Left lung (tissue), 10 donors: Measurements from ENCODE around the gene ZNF732. TPM values are rescaled to one million over a fixed set of nuclear protein-coding genes. Genes with fewer than 3 reads are reported as not detected.

Experiments
- ATAC-seq: fragments of 200-7000 bp; cut with Tn5 transposase; one replicate; pipeline ENCODE4 v1.9.1; 2020; ENCODE audit warnings: moderate library complexity
- DNase-seq, 4 donors: peaks; one replicate each; pipeline ENCODE4 v3.0.0-alpha.2; 2013 to 2020
- H3K27ac ChIP-seq, 2 donors: fragments of 200-600 bp; sonication (generic) in 1 of 2; one replicate each; pipeline versions ENCODE4 v1.5.0 to v1.8.0; 2020 to 2021
- H3K27me3 ChIP-seq, 2 donors: fragments of 200-600 bp; sonication (generic) in 1 of 2; one replicate each; pipeline versions ENCODE4 v1.5.0 to v1.8.0; 2020 to 2021
- H3K36me3 ChIP-seq, 2 donors: fragments of 200-600 bp; sonication (generic) in 1 of 2; one replicate each; pipeline versions ENCODE4 v1.5.0 to v1.8.0; 2020 to 2021
- H3K4me1 ChIP-seq, 2 donors: fragments of 200-600 bp; one replicate each; pipeline ENCODE4 v1.8.0; 2021
- H3K4me3 ChIP-seq, 2 donors: fragments of 200-600 bp; sonication (generic) in 1 of 2; one replicate each; pipeline versions ENCODE4 v1.5.0 to v1.8.0; 2020 to 2021; ENCODE audit warnings: mild to moderate bottlenecking in 1 of 2
- H3K9me3 ChIP-seq, 2 donors: fragments of 200-600 bp; sonication (generic) in 1 of 2; one replicate each; pipeline versions ENCODE4 v1.5.0 to v1.8.0; 2020 to 2021
- intact Hi-C, 2 donors: fragments of 100-400 bp; cut with DNase I; formaldehyde crosslinking; loops; one replicate each; pipeline versions ENCODE4 v1.11.2 to v1.14.2; 2022
- microRNA-seq, 2 donors: library from miRNA; unstranded; fragments of <30 nt; microRNA quantifications; one replicate each; pipeline ENCODE4, GENCODE V29; 2019
- polyA plus RNA-seq, 6 donors: library from polyadenylated mRNA; unstranded; fragments of 120-200 nt; gene quantifications; one replicate each; pipeline ENCODE4 v1.2.1, GENCODE V29; 2013; ENCODE audit not compliant: insufficient read length in 6 of 6
- total RNA-seq, 2 donors: library from RNA; stranded (reverse); fragmentation: NEBNext Ultra II Directional; extraction: Animal tissue kit (Norgen Biotek cat#: 25700); gene quantifications; one replicate each; pipeline ENCODE4 v1.2.1, GENCODE V29; 2021
- TF ChIP-seq, protein P1 (sequence below), 2 donors: fragments of 200-600 bp; sonication (generic) in 1 of 2; IDR thresholded peaks; one replicate each; pipeline versions ENCODE4 v1.5.0 to v1.8.0; 2021; ENCODE audit warnings: antibody characterized with exemption in 2 of 2
- donor health status: DM: no; HTN: yes; CAD: no.
- donor health status: DM: no; HTN: no; CAD: no.

ZNF732 gene
- total and polyA plus RNA-seq, 8 donors: 0.21 to 2.9 (median 2.5) TPM

GRCh38 chr4:236028-236427, 69.2 kb downstream of the ZNF732 start:
- Histone ChIP-seq H3K27me3 (no peaks in the 10 kb centered on the region), H3K27ac (no peak overlapping the region), H3K4me1 (no peaks in the 10 kb centered on the region), H3K4me3 (no peak overlapping the region), H3K9me3 (peaks cover 0 to 18% of the 10 kb centered on the region in 2 donors), H3K36me3 (no peaks in the 10 kb centered on the region)
- TF ChIP-seq, protein P1, sequence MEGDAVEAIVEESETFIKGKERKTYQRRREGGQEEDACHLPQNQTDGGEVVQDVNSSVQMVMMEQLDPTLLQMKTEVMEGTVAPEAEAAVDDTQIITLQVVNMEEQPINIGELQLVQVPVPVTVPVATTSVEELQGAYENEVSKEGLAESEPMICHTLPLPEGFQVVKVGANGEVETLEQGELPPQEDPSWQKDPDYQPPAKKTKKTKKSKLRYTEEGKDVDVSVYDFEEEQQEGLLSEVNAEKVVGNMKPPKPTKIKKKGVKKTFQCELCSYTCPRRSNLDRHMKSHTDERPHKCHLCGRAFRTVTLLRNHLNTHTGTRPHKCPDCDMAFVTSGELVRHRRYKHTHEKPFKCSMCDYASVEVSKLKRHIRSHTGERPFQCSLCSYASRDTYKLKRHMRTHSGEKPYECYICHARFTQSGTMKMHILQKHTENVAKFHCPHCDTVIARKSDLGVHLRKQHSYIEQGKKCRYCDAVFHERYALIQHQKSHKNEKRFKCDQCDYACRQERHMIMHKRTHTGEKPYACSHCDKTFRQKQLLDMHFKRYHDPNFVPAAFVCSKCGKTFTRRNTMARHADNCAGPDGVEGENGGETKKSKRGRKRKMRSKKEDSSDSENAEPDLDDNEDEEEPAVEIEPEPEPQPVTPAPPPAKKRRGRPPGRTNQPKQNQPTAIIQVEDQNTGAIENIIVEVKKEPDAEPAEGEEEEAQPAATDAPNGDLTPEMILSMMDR (IDR thresholded peaks at IDR 0.05): no peak
- DNase-seq (no peak), ATAC-seq (no peak)
- intact Hi-C loops: no loop called here

DNA sequence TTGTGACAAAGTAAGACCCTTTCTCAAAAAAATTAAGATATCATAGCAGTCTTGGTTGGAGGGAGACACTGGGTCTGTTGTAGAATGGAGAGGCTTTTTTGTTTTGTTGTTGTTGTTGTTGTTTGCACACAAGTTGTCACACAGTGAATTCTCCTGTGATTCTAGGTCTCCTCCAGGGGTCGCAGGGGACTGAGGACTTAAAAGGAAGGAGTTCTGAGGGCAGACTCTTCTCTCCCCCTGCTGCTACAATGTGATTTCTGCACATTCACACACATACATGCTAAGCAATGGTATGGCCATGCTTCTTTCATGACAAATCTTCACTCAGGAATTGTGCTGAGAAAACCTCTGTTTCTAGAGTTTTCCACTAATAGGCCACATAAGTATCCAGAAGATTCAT, 71.1 kb downstream of the ZNF732 start:
- ATAC-seq: no peak
- intact Hi-C loops: no loop called here

GRCh38 chr4:223913-224497, 81.3 kb downstream of the ZNF732 start:
- intact Hi-C loops: no loop called here
- Histone ChIP-seq H3K4me3 (no peak overlapping the region), H3K4me1 (no peaks in the 10 kb centered on the region), H3K27me3 (no peaks in the 10 kb centered on the region), H3K27ac (no peak overlapping the region), H3K36me3 (no peaks in the 10 kb centered on the region), H3K9me3 (peaks cover 4 to 85% of the 10 kb centered on the region in 2 donors)
- no peak for ATAC-seq
- DNase-seq: no peak
- TF ChIP-seq, protein P1 (IDR thresholded peaks at IDR 0.05): no peak

More for the DNA sequence above, 71.1 kb downstream of the ZNF732 start:
- H3K36me3 ChIP-seq: no peaks in the 10 kb centered on the region
- H3K27ac ChIP-seq: no peak overlapping the region
- TF ChIP-seq, protein P1 (IDR thresholded peaks at IDR 0.05): no peak
- H3K4me1 ChIP-seq: no peaks in the 10 kb centered on the region
- H3K9me3 ChIP-seq: peaks cover 0 to 33% of the 10 kb centered on the region in 2 donors
- H3K27me3 ChIP-seq: no peaks in the 10 kb centered on the region
- H3K4me3 ChIP-seq: no peak overlapping the region
- DNase-seq: no peak

Small RNA genes within 50 kb of the gene (microRNA-seq; reads per million reads assigned to microRNA genes)
- gene MIR571: 0 reads per million in 2 donors

Other genes with a start within 250 kb of the ZNF732 start
- gene ZNF718, start 181.0 kb downstream of the ZNF732 start, total RNA-seq: 1 to 10 TPM; 6.4 to 9.2 TPM
- gene ZNF718, start 181.0 kb downstream of the ZNF732 start, polyA plus RNA-seq: 10 to 100 TPM in 4 of 6 donors, 1 to 10 TPM in 2; 7.6 to 21.4 (median 14.8) TPM
- gene ZNF141, start 32.3 kb upstream of the ZNF732 start, total RNA-seq: 10 to 100 TPM; 15.8 to 16.5 TPM
- gene ZNF141, start 32.3 kb upstream of the ZNF732 start, polyA plus RNA-seq: 10 to 100 TPM; 34.7 to 43.4 (median 37.6) TPM
- gene ZNF721, start 193.7 kb upstream of the ZNF732 start, total RNA-seq: 10 to 100 TPM; 21.2 to 23.0 TPM
- gene ZNF721, start 193.7 kb upstream of the ZNF732 start, polyA plus RNA-seq: 10 to 100 TPM; 36.7 to 43.1 (median 41.6) TPM
- 10 to 100 TPM; 47.5 to 51.9 TPM for gene PIGG, start 193.7 kb upstream of the ZNF732 start, total RNA-seq
- 10 to 100 TPM; 66.8 to 90.8 (median 84.1) TPM for gene PIGG, start 193.7 kb upstream of the ZNF732 start, polyA plus RNA-seq